HepG2 (cell line): ENCODE measurements around the gene NCF4. TPM values are rescaled to one million over a fixed set of nuclear protein-coding genes. Genes with fewer than 3 reads are reported as not detected.

Experiments
- ATAC-seq: fragments of 200-7000 bp; cut with Tn5 transposase; 3 replicates; pipeline ENCODE4 v1.9.1; 2020; ENCODE audit warnings: mild to moderate bottlenecking, moderate library complexity
- BruUV-seq: library from RNA; stranded (reverse); fragments of 400-500 nt; replicated peaks from 2 replicates; lab custom pipeline; 2021; lab: Mats Ljungman, UMichigan
- CTCF ChIA-PET: fragments of 300-600 bp; formaldehyde crosslinking; extraction: SDS; loops from one replicate; lab custom pipeline; 2021; ENCODE audit warnings: low total read pairs, inconsistent platforms, low intra/inter-chr PET ratio; lab: Yijun Ruan, JAX
- POLR2A ChIA-PET: fragments of 350-600 bp; sonication (Branson Sonifier 250); formaldehyde crosslinking; loops from one replicate; lab custom pipeline; 2020; ENCODE audit warnings: antibody characterized with exemption, inconsistent platforms; lab: Yijun Ruan, JAX
- DNase-seq: peaks from one replicate; pipeline ENCODE4 v3.0.0-alpha.2; 2015; ENCODE audit warnings: low spot score
- FAIRE-seq: peaks from 3 replicates; lab custom pipeline; 2011; peaks lifted over from hg19 to GRCh38; lab: Jason Lieb, UNC
- H2AFZ ChIP-seq: one replicate; pipeline ENCODE4 v1.6.1; 2011; ENCODE audit warnings: low read length, inconsistent platforms
- H3K27ac ChIP-seq: fragments of 300-600 bp; 3 replicates; pipeline ENCODE4 v1.8.0; 2011; ENCODE audit warnings: mixed run types, mild to moderate bottlenecking, mixed read lengths, low read length, inconsistent platforms; ENCODE audit not compliant: insufficient read depth; ENCODE audit errors: extremely low read length
- H3K27me3 ChIP-seq, 2 experiments: fragments of 200-600 bp in 1 of 2; 2 replicates in 1 of 2; 3 replicates in 1 of 2; pipeline versions ENCODE4 v1.6.0 to v1.8.0; 2011; ENCODE audit warnings: low read length in 2 of 2, mild to moderate bottlenecking in 2 of 2, moderate library complexity in 2 of 2, inconsistent platforms in 1 of 2; ENCODE audit not compliant: insufficient read depth in 2 of 2, control insufficient read depth in 1 of 2
- H3K36me3 ChIP-seq, 2 experiments: fragments of 200-600 bp in 1 of 2; replicated peaks in 1 of 2; 2 replicates in 1 of 2; 3 replicates in 1 of 2; pipeline versions ENCODE4 v1.5.1 to v1.8.0; 2011; ENCODE audit warnings: low read length in 2 of 2, inconsistent platforms in 1 of 2; ENCODE audit not compliant: insufficient read depth in 2 of 2, control insufficient read depth in 1 of 2
- H3K4me1 ChIP-seq: 2 replicates; pipeline ENCODE4 v1.5.1; 2012; ENCODE audit warnings: low read length, inconsistent platforms; ENCODE audit not compliant: insufficient read depth
- H3K4me2 ChIP-seq: 2 replicates; pipeline ENCODE4 v1.6.0; 2011; ENCODE audit warnings: low read depth, low read length, inconsistent platforms
- H3K4me3 ChIP-seq, 3 experiments: fragments of 200-600 bp in 1 of 3; sonication (generic), shearing (Covaris generic) in 1 of 3; replicated peaks in 1 of 3; 2 replicates each; pipeline ENCODE4 v1.5.1; 2011 to 2016; ENCODE audit warnings: low read length in 3 of 3, inconsistent platforms in 2 of 3, low read depth in 2 of 3, mild to moderate bottlenecking in 2 of 3, control low read depth in 1 of 3, mixed read lengths in 1 of 3; ENCODE audit not compliant: insufficient read depth in 1 of 3
- H3K79me2 ChIP-seq: one replicate; pipeline ENCODE4 v1.6.1; 2011; ENCODE audit warnings: low read length, inconsistent platforms; ENCODE audit not compliant: insufficient read depth
- H3K9ac ChIP-seq: 2 replicates; pipeline ENCODE4 v1.6.0; 2011; ENCODE audit warnings: mild to moderate bottlenecking, low read depth, low read length, inconsistent platforms; ENCODE audit not compliant: insufficient read depth
- H3K9me3 ChIP-seq: 2 replicates; pipeline ENCODE4 v1.5.1; 2012; ENCODE audit warnings: mild to moderate bottlenecking, low read length
- H4K20me1 ChIP-seq: 2 replicates; pipeline ENCODE4 v1.6.0; 2011; ENCODE audit warnings: inconsistent platforms, mild to moderate bottlenecking, low read length, moderate library complexity; ENCODE audit not compliant: insufficient read depth
- EEA1 ChIP-seq: sonication (generic); formaldehyde crosslinking; IDR thresholded peaks from 2 replicates; pipeline ENCODE4 v1.5.1; 2020; ENCODE audit warnings: mild to moderate bottlenecking, missing genetic modification reagents, borderline replicate concordance
- HMGXB4 ChIP-seq, 2 experiments: sonication (generic) in 1 of 2; formaldehyde crosslinking in 1 of 2; IDR thresholded peaks; 2 replicates each; pipeline versions ENCODE4 v1.4.0 to v1.6.1; 2018 to 2020; ENCODE audit warnings: missing genetic modification reagents in 2 of 2, borderline replicate concordance in 1 of 2, low read depth in 1 of 2, mild to moderate bottlenecking in 1 of 2, missing biosample characterization in 1 of 2
- NR2F2 ChIP-seq: IDR thresholded peaks from 2 replicates; pipeline ENCODE4 v1.6.1; 2012; ENCODE audit warnings: low read depth, inconsistent platforms, borderline replicate concordance
- PTBP1 ChIP-seq: fragments of 200-400 bp; formaldehyde crosslinking; IDR thresholded peaks from 2 replicates; pipeline ENCODE4 v1.6.1; 2018; ENCODE audit warnings: low read length, low read depth; ENCODE audit not compliant: poor library complexity, severe bottlenecking
- TBP ChIP-seq: sonication (generic); formaldehyde crosslinking; IDR thresholded peaks from 2 replicates; pipeline ENCODE4 v1.5.0; 2020; ENCODE audit warnings: missing genetic modification reagents
- TBX2 ChIP-seq: sonication (generic); formaldehyde crosslinking; IDR thresholded peaks from 2 replicates; pipeline ENCODE4 v1.5.0; 2020; ENCODE audit warnings: missing genetic modification reagents, mild to moderate bottlenecking, borderline replicate concordance
- TCF7 ChIP-seq: sonication (generic); IDR thresholded peaks from 2 replicates; pipeline ENCODE4 v1.6.1; 2016; ENCODE audit warnings: antibody characterized with exemption, low read depth
- TRIM24 ChIP-seq: sonication (generic); formaldehyde crosslinking; IDR thresholded peaks from 2 replicates; pipeline ENCODE4 v1.8.0; 2022; ENCODE audit warnings: mild to moderate bottlenecking, missing genetic modification reagents
- ZBTB44 ChIP-seq: sonication (generic); formaldehyde crosslinking; IDR thresholded peaks from 2 replicates; pipeline ENCODE4 v1.4.0; 2020; ENCODE audit warnings: missing genetic modification reagents
- ZFP36 ChIP-seq: fragments of 150-350 bp; IDR thresholded peaks from 2 replicates; pipeline ENCODE4 v1.6.1; 2018; ENCODE audit warnings: borderline replicate concordance, low read length, low read depth; ENCODE audit not compliant: partially characterized antibody
- ZNF326 ChIP-seq: sonication (generic); formaldehyde crosslinking; IDR thresholded peaks from 2 replicates; pipeline ENCODE4 v1.4.0; 2020; ENCODE audit warnings: missing genetic modification reagents, borderline replicate concordance
- ZNF576 ChIP-seq: sonication (generic); formaldehyde crosslinking; IDR thresholded peaks from 2 replicates; pipeline ENCODE4 v1.4.0; 2020; ENCODE audit warnings: mild to moderate bottlenecking, missing genetic modification reagents
- ZNF790 ChIP-seq: sonication (generic); formaldehyde crosslinking; IDR thresholded peaks from 2 replicates; pipeline ENCODE4 v1.8.0; 2022; ENCODE audit warnings: missing genetic modification reagents, mild to moderate bottlenecking, borderline replicate concordance
- WGBS: methylation state at CpG from one replicate; pipeline ENCODE4 v1.1.6; 2017; ENCODE audit warnings: low lambda C conversion rate; 5-methylcytosine and 5-hydroxymethylcytosine counted together
- in situ Hi-C: cut with HindIII; loops from 2 replicates; pipeline ENCODE4 v1.10.0; 2017; ENCODE audit warnings: low pct_unique_long_range_greater_than_20kb; ENCODE audit not compliant: extremely low pct_ligation_motif_present
- intact Hi-C: fragments of 100-400 bp; cut with micrococcal nuclease; formaldehyde crosslinking; loops from one replicate; pipeline ENCODE4 v1.10.0; 2022; ENCODE audit not compliant: unreplicated experiment
- polyA plus RNA-seq, 8 experiments: library from polyadenylated mRNA; depleted of rRNA in 3 of 8; stranded (reverse) in 7 of 8; unstranded in 1 of 8; fragments of >200 nt; fragmentation: Illumina TruSeq in 4 of 8; extraction: Trizol in 4 of 8; gene quantifications; 2 replicates each; pipeline versions ENCODE4 v1.2.1 to v1.2.3, GENCODE V29; 2011 to 2016; ENCODE audit warnings: low read depth in 4 of 8, missing spikeins in 1 of 8, mixed read lengths in 1 of 8; ENCODE audit not compliant: insufficient read depth in 1 of 8
- total RNA-seq, 5 experiments: library from RNA; depleted of rRNA; stranded (reverse); fragments of >200 nt; fragmentation: Illumina TruSeq; extraction: Trizol; gene quantifications; 2 replicates each; pipeline ENCODE4 v1.2.3, GENCODE V29; 2016; ENCODE audit warnings: low read depth in 1 of 5
- TF ChIP-seq, protein P1 (sequence below): sonication (generic); formaldehyde crosslinking; IDR thresholded peaks from 2 replicates; pipeline ENCODE4 v1.5.0; 2020; ENCODE audit warnings: missing genetic modification reagents, mild to moderate bottlenecking, borderline replicate concordance

NCF4 gene
- total and polyA plus RNA-seq, 2 of the 13 experiments (the other 11 are each of a cell fraction or from before 2014, with no cell fraction given) = not detected

GRCh38 chr22:36912694-36913426 lies 52.1 kb downstream of the NCF4 start:
- H3K9ac ChIP-seq = no peak overlapping the region
- H2AFZ ChIP-seq = no peak overlapping the region
- H3K4me2 ChIP-seq = no peak overlapping the region
- POLR2A ChIA-PET = no interaction called here
- no peaks in the 10 kb centered on the region for H3K79me2 ChIP-seq
- DNase-seq (no peak), FAIRE-seq (no peak), ATAC-seq (no peak)
- H3K4me1 ChIP-seq = no peaks in the 10 kb centered on the region
- H3K36me3 ChIP-seq = no peaks in the 10 kb centered on the region
- H4K20me1 ChIP-seq = no peaks in the 10 kb centered on the region
- in situ Hi-C loops = no loop called here
- H3K27me3 ChIP-seq = peaks cover 5 to 22% of the 10 kb centered on the region in 2 experiments; a peak in 4 of 5 replicates
- no peaks in the 10 kb centered on the region for H3K9me3 ChIP-seq
- WGBS = under 1% methylated on average over 8 of the region's 8 CpGs
- intact Hi-C loops = no loop called here
- no TSS peak for BruUV-seq
- CTCF ChIA-PET = no interaction called here
- H3K4me3 ChIP-seq = no peak overlapping the region
- no peak overlapping the region for H3K27ac ChIP-seq
- TF ChIP-seq NR2F2 = no peak
- no peak for TF ChIP-seq PTBP1
- TF ChIP-seq TBP = no peak
- no peak for TF ChIP-seq TBX2 (CRISPR knock-in tag)
- TF ChIP-seq, protein P1, sequence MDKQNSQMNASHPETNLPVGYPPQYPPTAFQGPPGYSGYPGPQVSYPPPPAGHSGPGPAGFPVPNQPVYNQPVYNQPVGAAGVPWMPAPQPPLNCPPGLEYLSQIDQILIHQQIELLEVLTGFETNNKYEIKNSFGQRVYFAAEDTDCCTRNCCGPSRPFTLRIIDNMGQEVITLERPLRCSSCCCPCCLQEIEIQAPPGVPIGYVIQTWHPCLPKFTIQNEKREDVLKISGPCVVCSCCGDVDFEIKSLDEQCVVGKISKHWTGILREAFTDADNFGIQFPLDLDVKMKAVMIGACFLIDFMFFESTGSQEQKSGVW (CRISPR knock-in tag) = no peak
- no peak for TF ChIP-seq ZNF326 (CRISPR knock-in tag)
- no peak for TF ChIP-seq HMGXB4 (CRISPR knock-in tag; IDR thresholded peaks at IDR 0.05; ENCODE audit: borderline replicate concordance in 1 of 2, low read depth in 1 of 2)
- TF ChIP-seq TCF7 = no peak
- no peak for TF ChIP-seq ZFP36
- TF ChIP-seq ZBTB44 = no peak
- no peak for TF ChIP-seq ZNF790 (CRISPR knock-in tag)
- no peak for TF ChIP-seq TRIM24
- TF ChIP-seq EEA1 (CRISPR knock-in tag) = no peak
- no peak for TF ChIP-seq ZNF576
